ENCODE data around the gene AKAP12. TPM values are rescaled to one million over a fixed set of nuclear protein-coding genes. Genes with fewer than 3 reads are reported as not detected.

Gene AKAP12
- total and polyA plus RNA-seq, 2 donors (not counting 1 experiment from before 2014, with no cell fraction given): 0.04 to 0.22 TPM

GRCh38 chr6:151384151-151384550 lies 144.4 kb downstream of the AKAP12 start:
- Histone ChIP-seq H3K9me3 (ENCODE audit: control extremely low read depth in 1 of 3, control insufficient read depth in 2 of 3, insufficient read depth in 1 of 3, low read length in 2 of 3) (no peaks in the 10 kb centered on the region), H3K36me3 (replicated peaks in 1 of 2; ENCODE audit: control extremely low read depth in 1 of 2, control insufficient read depth in 1 of 2, extremely low read depth in 1 of 2, insufficient read depth in 2 of 2, low read length in 1 of 2) (peaks cover 0 to 7% of the 10 kb centered on the region in 2 experiments), H3K4me3 (ENCODE audit: control extremely low read depth in 1 of 5, extremely low read depth in 1 of 5, insufficient read depth in 1 of 5, low read depth in 2 of 5, low read length in 4 of 5) (no peak overlapping the region), H3K27me3 (replicated peaks in 1 of 4; ENCODE audit: control extremely low read depth in 1 of 4, control insufficient read depth in 3 of 4, insufficient read depth in 4 of 4, low read length in 3 of 4) (no peaks in the 10 kb centered on the region), H2AFZ (ENCODE audit: insufficient read depth, low read depth, low read length, poor library complexity, severe bottlenecking) (no peak overlapping the region), H3K4me1 (ENCODE audit: control insufficient read depth in 2 of 2, insufficient read depth in 2 of 2, low read length in 2 of 2) (peaks cover 35 to 40% of the 10 kb centered on the region in 2 donors), H3K4me2 (replicated peaks; ENCODE audit: low read depth, low read length, poor library complexity, severe bottlenecking) (no peak overlapping the region), H3K9ac (ENCODE audit: low read length) (no peak overlapping the region), H3K27ac (ENCODE audit: low read length in 2 of 2) (no peak overlapping the region), H3K79me2 (ENCODE audit: control insufficient read depth, insufficient read depth, low read length) (peaks cover 89% of the 10 kb centered on the region), H4K20me1 (ENCODE audit: control insufficient read depth, insufficient read depth, low read length, poor library complexity, severe bottlenecking) (no peaks in the 10 kb centered on the region)
- Mint-ChIP-seq H3K4me1 (peaks cover 46% of the 10 kb centered on the region), H3K9me3 (ENCODE audit: insufficient read depth) (no peaks in the 10 kb centered on the region), H3K4me3 (no peak overlapping the region), H3K27ac (no peak overlapping the region), H3K27me3 (no peaks in the 10 kb centered on the region)
- TF ChIP-seq, protein P1, sequence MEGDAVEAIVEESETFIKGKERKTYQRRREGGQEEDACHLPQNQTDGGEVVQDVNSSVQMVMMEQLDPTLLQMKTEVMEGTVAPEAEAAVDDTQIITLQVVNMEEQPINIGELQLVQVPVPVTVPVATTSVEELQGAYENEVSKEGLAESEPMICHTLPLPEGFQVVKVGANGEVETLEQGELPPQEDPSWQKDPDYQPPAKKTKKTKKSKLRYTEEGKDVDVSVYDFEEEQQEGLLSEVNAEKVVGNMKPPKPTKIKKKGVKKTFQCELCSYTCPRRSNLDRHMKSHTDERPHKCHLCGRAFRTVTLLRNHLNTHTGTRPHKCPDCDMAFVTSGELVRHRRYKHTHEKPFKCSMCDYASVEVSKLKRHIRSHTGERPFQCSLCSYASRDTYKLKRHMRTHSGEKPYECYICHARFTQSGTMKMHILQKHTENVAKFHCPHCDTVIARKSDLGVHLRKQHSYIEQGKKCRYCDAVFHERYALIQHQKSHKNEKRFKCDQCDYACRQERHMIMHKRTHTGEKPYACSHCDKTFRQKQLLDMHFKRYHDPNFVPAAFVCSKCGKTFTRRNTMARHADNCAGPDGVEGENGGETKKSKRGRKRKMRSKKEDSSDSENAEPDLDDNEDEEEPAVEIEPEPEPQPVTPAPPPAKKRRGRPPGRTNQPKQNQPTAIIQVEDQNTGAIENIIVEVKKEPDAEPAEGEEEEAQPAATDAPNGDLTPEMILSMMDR (IDR thresholded peaks at IDR 0.05): no peak
- TF ChIP-seq EZH2 (IDR thresholded peaks at IDR 0.05; ENCODE audit: borderline replicate concordance, insufficient read depth, low read depth, low read length, poor library complexity, severe bottlenecking): no peak
- 92% methylated on average over 3 of the region's 5 CpGs for WGBS (ENCODE audit: insufficient coverage)
- ChIA-PET CTCF (interaction anchor here (1.2 to 1.4 kb wide), 2 partner anchors 14 to 60 kb away, joined by 3 read pairs; no protein-coding TSS in a partner anchor), POLR2A (no interaction called here)
- DNase-seq (no peak), ATAC-seq (ENCODE audit: low read depth) (no peak)
- intact Hi-C loops (cut with micrococcal nuclease): no loop called here

DNA sequence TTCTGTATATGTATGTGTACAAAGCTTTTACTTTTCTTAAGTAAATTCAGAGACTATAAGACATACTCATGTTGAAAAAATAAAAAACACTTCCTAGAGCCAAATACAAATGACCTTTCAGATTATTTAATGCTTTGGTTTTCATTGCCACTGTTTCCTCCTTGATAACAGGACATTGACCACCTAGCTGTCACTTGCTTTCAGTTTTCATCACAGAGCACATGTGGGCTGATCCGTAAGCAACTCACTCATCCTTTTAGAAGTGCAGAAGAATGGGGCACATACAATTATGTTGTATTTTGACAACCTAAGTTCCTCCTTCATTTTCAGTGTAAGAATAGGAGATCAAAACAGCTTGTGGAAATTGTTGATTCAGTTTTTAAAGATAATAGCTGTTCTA lies 145.4 kb downstream of the AKAP12 start:
- Mint-ChIP-seq H3K4me1 (peaks cover 43% of the 10 kb centered on the region), H3K9me3 (ENCODE audit: insufficient read depth) (no peaks in the 10 kb centered on the region), H3K27ac (no peak overlapping the region), H3K27me3 (no peaks in the 10 kb centered on the region), H3K4me3 (no peak overlapping the region)
- TF ChIP-seq, protein P1 (IDR thresholded peaks at IDR 0.05): no peak
- no peak for TF ChIP-seq EZH2 (IDR thresholded peaks at IDR 0.05; ENCODE audit: borderline replicate concordance, insufficient read depth, low read depth, low read length, poor library complexity, severe bottlenecking)
- H2AFZ ChIP-seq (ENCODE audit: insufficient read depth, low read depth, low read length, poor library complexity, severe bottlenecking): no peak overlapping the region
- peak overlapping the region; percentile 13 for H3K4me2 ChIP-seq (replicated peaks; ENCODE audit: low read depth, low read length, poor library complexity, severe bottlenecking)
- no CpG with 5 or more reads among the region's 1 CpG for WGBS (ENCODE audit: insufficient coverage)
- H3K36me3 ChIP-seq (replicated peaks in 1 of 2; ENCODE audit: control extremely low read depth in 1 of 2, control insufficient read depth in 1 of 2, extremely low read depth in 1 of 2, insufficient read depth in 2 of 2, low read length in 1 of 2): peaks cover 0 to 7% of the 10 kb centered on the region in 2 experiments
- H3K4me3 ChIP-seq (ENCODE audit: control extremely low read depth in 1 of 5, extremely low read depth in 1 of 5, insufficient read depth in 1 of 5, low read depth in 2 of 5, low read length in 4 of 5): no peak overlapping the region
- H3K4me1 ChIP-seq (ENCODE audit: control insufficient read depth in 2 of 2, insufficient read depth in 2 of 2, low read length in 2 of 2): peaks cover 32 to 37% of the 10 kb centered on the region in 2 donors
- H3K27ac ChIP-seq (ENCODE audit: low read length in 2 of 2): peak overlapping the region in 1 of 2 donors; percentile 35
- DNase-seq (no peak), ATAC-seq (ENCODE audit: low read depth) (no peak)
- H4K20me1 ChIP-seq (ENCODE audit: control insufficient read depth, insufficient read depth, low read length, poor library complexity, severe bottlenecking): no peaks in the 10 kb centered on the region
- CTCF ChIA-PET: no interaction called here
- peaks cover 81% of the 10 kb centered on the region for H3K79me2 ChIP-seq (ENCODE audit: control insufficient read depth, insufficient read depth, low read length)
- no peaks in the 10 kb centered on the region for H3K9me3 ChIP-seq (ENCODE audit: control extremely low read depth in 1 of 3, control insufficient read depth in 2 of 3, insufficient read depth in 1 of 3, low read length in 2 of 3)
- intact Hi-C loops (cut with micrococcal nuclease): no loop called here
- no peaks in the 10 kb centered on the region for H3K27me3 ChIP-seq (replicated peaks in 1 of 4; ENCODE audit: control extremely low read depth in 1 of 4, control insufficient read depth in 3 of 4, insufficient read depth in 4 of 4, low read length in 3 of 4)
- POLR2A ChIA-PET: no interaction called here
- no peak overlapping the region for H3K9ac ChIP-seq (ENCODE audit: low read length)

All from B cell (primary cell).